Neural cell (in vitro differentiated cells): ENCODE measurements around the gene LAPTM5. TPM values are rescaled to one million over a fixed set of nuclear protein-coding genes. Genes with fewer than 3 reads are reported as not detected.

Experiments
- H2AFZ ChIP-seq: fragments of 200-600, 300-800 bp; sonication (generic), shearing (Covaris generic); 2 replicates; pipeline ENCODE4 v1.6.0; 2014; ENCODE audit warnings: low read depth, mild to moderate bottlenecking, antibody characterized with exemption, low read length, moderate library complexity
- H3F3A ChIP-seq: fragments of 200-600 bp; shearing (Covaris generic); 2 replicates; pipeline ENCODE4 v1.6.1; 2016; ENCODE audit warnings: mild to moderate bottlenecking, moderate library complexity, mixed read lengths, antibody characterized with exemption, low read length; ENCODE audit not compliant: insufficient read depth, poor library complexity, severe bottlenecking
- H3K27ac ChIP-seq: fragments of 200-600, 300-800 bp; sonication (generic), shearing (Covaris generic); 2 replicates; pipeline ENCODE4 v1.5.1; 2014; ENCODE audit warnings: mild to moderate bottlenecking, low read length, moderate library complexity
- H3K27me3 ChIP-seq: fragments of 300-800, 200-600 bp; sonication (generic), shearing (Covaris generic); 2 replicates; pipeline ENCODE4 v1.6.0; 2014; ENCODE audit warnings: mild to moderate bottlenecking, low read depth, low read length, moderate library complexity; ENCODE audit not compliant: insufficient read depth
- H3K36me3 ChIP-seq: fragments of 300-800, 200-600 bp; sonication (generic), shearing (Covaris generic); 2 replicates; pipeline ENCODE4 v1.5.1; 2014; ENCODE audit warnings: mild to moderate bottlenecking, antibody characterized with exemption, low read length, moderate library complexity; ENCODE audit not compliant: insufficient read depth
- H3K4me2 ChIP-seq: fragments of 300-800, 200-600 bp; sonication (generic), shearing (Covaris generic); 2 replicates; pipeline ENCODE4 v1.6.0; 2014; ENCODE audit warnings: mild to moderate bottlenecking, low read length
- H3K4me3 ChIP-seq: fragments of 300-800, 200-600 bp; sonication (generic), shearing (Covaris generic); 2 replicates; pipeline ENCODE4 v1.5.1; 2014; ENCODE audit warnings: mild to moderate bottlenecking, low read length, moderate library complexity
- H3K79me2 ChIP-seq: fragments of 200-600 bp; shearing (Covaris generic); replicated peaks from 2 replicates; pipeline ENCODE4 v1.6.0; 2014; ENCODE audit warnings: mild to moderate bottlenecking, low read length, moderate library complexity; ENCODE audit not compliant: insufficient read depth
- H3K9ac ChIP-seq: fragments of 300-800, 200-600 bp; sonication (generic), shearing (Covaris generic); 2 replicates; pipeline ENCODE4 v1.6.1; 2016; ENCODE audit warnings: mild to moderate bottlenecking, low read length, mixed read lengths
- H3K9me2 ChIP-seq: fragments of 200-600 bp; shearing (Covaris generic); 2 replicates; pipeline ENCODE4 v1.6.1; 2016; ENCODE audit warnings: mild to moderate bottlenecking, low read length, mixed read lengths; ENCODE audit not compliant: insufficient read depth
- H3K9me3 ChIP-seq: fragments of 200-600, 300-800 bp; sonication (generic), shearing (Covaris generic); 2 replicates; pipeline ENCODE4 v1.6.1; 2016; ENCODE audit warnings: mild to moderate bottlenecking, mixed run types, low read length, moderate library complexity, mixed read lengths
- H4K20me1 ChIP-seq: fragments of 200-600 bp; shearing (Covaris generic); 2 replicates; pipeline ENCODE4 v1.6.1; 2016; ENCODE audit warnings: mild to moderate bottlenecking, mixed run types; ENCODE audit not compliant: insufficient read depth
- CTCF ChIP-seq: fragments of 450-650 bp; IDR thresholded peaks from 2 replicates; pipeline ENCODE4 v1.5.1; 2014; ENCODE audit warnings: antibody characterized with exemption, mild to moderate bottlenecking, moderate library complexity; ENCODE audit not compliant: poor library complexity, severe bottlenecking
- EP300 ChIP-seq: fragments of 450-650 bp; conservative IDR thresholded peaks from 2 replicates; pipeline ENCODE4 v1.6.1; 2014; ENCODE audit warnings: antibody characterized with exemption, mild to moderate bottlenecking, moderate library complexity; ENCODE audit not compliant: poor library complexity, severe bottlenecking
- EZH2 ChIP-seq: fragments of 200-600, 300-800 bp; shearing (Covaris generic), sonication (generic); IDR thresholded peaks from 2 replicates; pipeline ENCODE4 v1.6.1; 2014; ENCODE audit warnings: antibody characterized with exemption, low read length, borderline replicate concordance, mild to moderate bottlenecking; ENCODE audit not compliant: insufficient read depth, poor library complexity, severe bottlenecking
- MXI1 ChIP-seq: fragments of 450-650 bp; conservative IDR thresholded peaks from 2 replicates; pipeline ENCODE4 v1.6.1; 2014; ENCODE audit warnings: antibody characterized with exemption, mild to moderate bottlenecking; ENCODE audit not compliant: poor library complexity, severe bottlenecking
- POLR2AphosphoS5 ChIP-seq: IDR thresholded peaks from 2 replicates; pipeline ENCODE4 v1.6.1; 2012
- RAD21 ChIP-seq: fragments of 450-650 bp; conservative IDR thresholded peaks from 2 replicates; pipeline ENCODE4 v1.6.1; 2014; ENCODE audit warnings: antibody characterized with exemption, mild to moderate bottlenecking, moderate library complexity
- REST ChIP-seq: IDR thresholded peaks from 2 replicates; pipeline ENCODE4 v1.6.1; 2012; ENCODE audit warnings: borderline replicate concordance
- SMC3 ChIP-seq: fragments of 450-650 bp; conservative IDR thresholded peaks from 2 replicates; pipeline ENCODE4 v1.6.1; 2014; ENCODE audit warnings: antibody characterized with exemption, mild to moderate bottlenecking, moderate library complexity; ENCODE audit not compliant: poor library complexity
- TAF1 ChIP-seq: IDR thresholded peaks from 2 replicates; pipeline ENCODE4 v1.6.1; 2012; ENCODE audit warnings: low read depth
- polyA plus RNA-seq: library from polyadenylated mRNA; depleted of rRNA; stranded (reverse); fragments of >200 nt; gene quantifications from 2 replicates; pipeline ENCODE4 v1.2.3, GENCODE V29; 2014

LAPTM5 gene
- polyA plus RNA-seq, 1 donor from 2014 or later, result 0.12 TPM

- no peak overlapping the region for H3K27ac ChIP-seq
- H2AFZ ChIP-seq, result no peak overlapping the region
- no peaks in the 10 kb centered on the region for H3F3A ChIP-seq
- no peaks in the 10 kb centered on the region for H3K9me2 ChIP-seq
- H4K20me1 ChIP-seq, result no peaks in the 10 kb centered on the region
- H3K36me3 ChIP-seq, result no peaks in the 10 kb centered on the region
- H3K79me2 ChIP-seq, result no peaks in the 10 kb centered on the region
- no peak overlapping the region for H3K9ac ChIP-seq
- no peaks in the 10 kb centered on the region for H3K27me3 ChIP-seq
- H3K4me2 ChIP-seq, result no peak overlapping the region
- no peaks in the 10 kb centered on the region for H3K9me3 ChIP-seq
- TF ChIP-seq EP300, result no peak
- no peak for TF ChIP-seq MXI1
- no peak for TF ChIP-seq REST
- TF ChIP-seq EZH2, result no peak
- TF ChIP-seq RAD21, result no peak
- TF ChIP-seq SMC3, result no peak
- no peak for TF ChIP-seq TAF1
- no peak for TF ChIP-seq POLR2AphosphoS5
- TF ChIP-seq CTCF, result no peak
- H3K4me3 ChIP-seq, result no peak overlapping the region
Observed at GRCh38 chr1:30759718-30760281, 2.2 kb upstream of the LAPTM5 start.

GRCh38 chr1:30758785-30759380 is 1.3 kb upstream of the LAPTM5 start:
- Histone ChIP-seq H3K9ac (no peak overlapping the region), H3K4me3 (no peak overlapping the region), H3K36me3 (no peaks in the 10 kb centered on the region), H3K4me2 (no peak overlapping the region), H4K20me1 (no peaks in the 10 kb centered on the region), H3K79me2 (no peaks in the 10 kb centered on the region), H3K9me2 (no peaks in the 10 kb centered on the region), H3F3A (no peaks in the 10 kb centered on the region), H3K27ac (no peak overlapping the region), H2AFZ (no peak overlapping the region), H3K9me3 (no peaks in the 10 kb centered on the region), H3K27me3 (no peaks in the 10 kb centered on the region)
- no peak for TF ChIP-seq MXI1
- no peak for TF ChIP-seq TAF1
- no peak for TF ChIP-seq POLR2AphosphoS5
- no peak for TF ChIP-seq CTCF
- no peak for TF ChIP-seq SMC3
- no peak for TF ChIP-seq EZH2
- TF ChIP-seq RAD21, result no peak
- TF ChIP-seq EP300, result no peak
- TF ChIP-seq REST, result no peak
